Breast epithelium (tissue), 4 donors: ENCODE data around the gene OTULIN. TPM values are rescaled to one million over a fixed set of nuclear protein-coding genes. Genes with fewer than 3 reads are reported as not detected.

Experiments
- DNase-seq, 2 donors: peaks; one replicate each; pipeline ENCODE4 v3.0.0-alpha.2; 2019; ENCODE audit warnings: low spot score in 2 of 2
- H3K27ac ChIP-seq, 2 donors: fragments of 200-600 bp; sonication (generic) in 1 of 2; one replicate each; pipeline ENCODE4 v1.5.1; 2016 to 2019; ENCODE audit warnings: mild to moderate bottlenecking in 1 of 2
- H3K27me3 ChIP-seq, 2 donors: fragments of 200-600 bp; sonication (generic) in 1 of 2; one replicate each; pipeline versions ENCODE4 v1.5.1 to v1.6.0; 2017 to 2019; ENCODE audit warnings: control low read depth in 1 of 2, mild to moderate bottlenecking in 1 of 2
- H3K36me3 ChIP-seq: fragments of 200-600 bp; one replicate; pipeline ENCODE4 v1.5.1; 2019
- H3K4me1 ChIP-seq, 2 donors: fragments of 200-600 bp; sonication (generic); one replicate each; pipeline ENCODE4 v1.5.1; 2016 to 2019; ENCODE audit warnings: control low read depth in 1 of 2
- H3K4me3 ChIP-seq, 3 donors: fragments of 200-600 bp; sonication (generic); 1 replicate in 2 of 3; 2 replicates in 1 of 3; pipeline ENCODE4 v1.5.1; 2016 to 2019; ENCODE audit warnings: mild to moderate bottlenecking in 3 of 3, moderate library complexity in 2 of 3
- H3K9me3 ChIP-seq, 2 donors: fragments of 200-600 bp; sonication (generic) in 1 of 2; one replicate each; pipeline ENCODE4 v1.5.1; 2016 to 2019; ENCODE audit warnings: control low read depth in 1 of 2
- POLR2A ChIP-seq: fragments of 450-650 bp; IDR thresholded peaks from one replicate; pipeline ENCODE4 v1.6.1; 2016; ENCODE audit warnings: antibody characterized with exemption, mild to moderate bottlenecking, moderate library complexity
- POLR2AphosphoS5 ChIP-seq, 3 donors: sonication (generic); formaldehyde crosslinking; IDR thresholded peaks; one replicate each; pipeline ENCODE4 v1.6.1; 2017; ENCODE audit warnings: antibody characterized with exemption in 3 of 3
- intact Hi-C: fragments of 100-400 bp; cut with DNase I; formaldehyde crosslinking; loops from one replicate; pipeline ENCODE4 v1.15.1; 2023; ENCODE audit warnings: low total_unique reads
- total RNA-seq, 3 donors: library from RNA; depleted of rRNA; stranded (reverse); fragments of >200 nt; gene quantifications; one replicate each; pipeline ENCODE4 v1.1.0, GENCODE V29; 2016
- TF ChIP-seq, protein P1 (sequence below), 3 donors: fragments of 450-650 bp; IDR thresholded peaks; one replicate each; pipeline ENCODE4 v1.5.1; 2016 to 2017; ENCODE audit warnings: antibody characterized with exemption in 3 of 3, mild to moderate bottlenecking in 3 of 3, moderate library complexity in 3 of 3

OTULIN gene
- total RNA-seq, 3 donors from 2014 or later: 31.0 to 63.7 (median 47.2) TPM

DNA sequence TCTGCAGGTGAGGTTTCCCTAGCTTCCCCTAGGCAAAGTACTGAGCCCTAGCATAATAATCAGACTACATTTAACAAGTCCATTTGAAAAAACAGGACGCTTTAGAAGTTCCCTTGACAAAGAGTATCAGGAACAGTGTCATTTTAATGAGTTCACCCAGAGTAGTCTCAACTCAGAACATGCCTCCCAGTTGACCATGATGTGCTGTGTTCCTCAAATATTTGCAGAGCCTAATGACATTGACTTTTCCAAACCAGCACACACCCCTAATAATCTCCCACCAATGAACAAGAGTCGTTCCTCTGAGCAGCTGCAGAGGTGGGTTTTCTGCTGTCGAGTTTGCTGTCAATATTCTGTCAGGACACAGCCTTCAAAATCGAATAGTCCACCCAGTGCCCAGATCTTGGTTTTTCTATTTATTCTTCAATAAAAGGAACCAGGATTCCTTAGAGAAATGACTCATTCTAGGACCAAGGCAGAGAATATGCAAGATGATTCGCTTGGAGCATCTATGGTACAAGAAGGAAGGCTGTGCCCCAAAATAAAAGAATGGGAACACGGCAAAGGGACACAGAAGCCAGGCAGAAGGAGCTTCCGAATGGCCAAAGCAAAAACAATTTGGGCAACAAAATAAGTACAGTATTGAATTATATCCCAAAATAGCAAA, 57.6 kb downstream of the OTULIN start:
- Histone ChIP-seq H3K9me3 (no peaks in the 10 kb centered on the region), H3K27me3 (no peaks in the 10 kb centered on the region), H3K36me3 (no peaks in the 10 kb centered on the region), H3K4me1 (no peaks in the 10 kb centered on the region), H3K27ac (no peak overlapping the region), H3K4me3 (no peak overlapping the region)
- DNase-seq: no peak
- TF ChIP-seq POLR2A: no peak
- TF ChIP-seq, protein P1, sequence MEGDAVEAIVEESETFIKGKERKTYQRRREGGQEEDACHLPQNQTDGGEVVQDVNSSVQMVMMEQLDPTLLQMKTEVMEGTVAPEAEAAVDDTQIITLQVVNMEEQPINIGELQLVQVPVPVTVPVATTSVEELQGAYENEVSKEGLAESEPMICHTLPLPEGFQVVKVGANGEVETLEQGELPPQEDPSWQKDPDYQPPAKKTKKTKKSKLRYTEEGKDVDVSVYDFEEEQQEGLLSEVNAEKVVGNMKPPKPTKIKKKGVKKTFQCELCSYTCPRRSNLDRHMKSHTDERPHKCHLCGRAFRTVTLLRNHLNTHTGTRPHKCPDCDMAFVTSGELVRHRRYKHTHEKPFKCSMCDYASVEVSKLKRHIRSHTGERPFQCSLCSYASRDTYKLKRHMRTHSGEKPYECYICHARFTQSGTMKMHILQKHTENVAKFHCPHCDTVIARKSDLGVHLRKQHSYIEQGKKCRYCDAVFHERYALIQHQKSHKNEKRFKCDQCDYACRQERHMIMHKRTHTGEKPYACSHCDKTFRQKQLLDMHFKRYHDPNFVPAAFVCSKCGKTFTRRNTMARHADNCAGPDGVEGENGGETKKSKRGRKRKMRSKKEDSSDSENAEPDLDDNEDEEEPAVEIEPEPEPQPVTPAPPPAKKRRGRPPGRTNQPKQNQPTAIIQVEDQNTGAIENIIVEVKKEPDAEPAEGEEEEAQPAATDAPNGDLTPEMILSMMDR (IDR thresholded peaks at IDR 0.05): no peak
- no peak for TF ChIP-seq POLR2AphosphoS5 (IDR thresholded peaks at IDR 0.05)
- intact Hi-C loops: no loop called here

DNA sequence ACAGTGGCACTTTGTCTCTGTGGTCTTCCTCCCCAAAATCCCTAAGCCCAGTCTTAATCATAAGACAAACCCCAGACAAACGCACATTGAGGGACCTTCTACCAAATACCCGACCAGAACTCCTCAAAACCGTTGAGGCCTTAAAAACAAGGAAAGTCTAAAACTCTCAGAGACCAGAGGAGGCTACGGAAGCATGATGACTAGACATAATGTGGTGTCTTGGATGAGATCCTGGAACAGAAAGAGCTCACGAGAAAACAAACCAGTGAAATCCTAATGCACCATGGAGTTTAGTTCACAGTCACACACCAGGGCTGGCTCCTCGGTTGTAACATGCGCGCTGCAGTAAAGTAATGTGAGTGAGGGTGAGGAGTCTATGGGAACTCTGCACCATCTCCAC, 58.4 kb downstream of the OTULIN start:
- TF ChIP-seq POLR2A (no peak), POLR2AphosphoS5 (IDR thresholded peaks at IDR 0.05) (no peak)
- TF ChIP-seq, protein P1 (IDR thresholded peaks at IDR 0.05): no peak
- no peaks in the 10 kb centered on the region for H3K36me3 ChIP-seq
- intact Hi-C loops: no loop called here
- no peaks in the 10 kb centered on the region for H3K9me3 ChIP-seq
- no peak for DNase-seq
- H3K27ac ChIP-seq: no peak overlapping the region
- no peak overlapping the region for H3K4me3 ChIP-seq
- H3K4me1 ChIP-seq: no peaks in the 10 kb centered on the region
- H3K27me3 ChIP-seq: no peaks in the 10 kb centered on the region

DNA sequence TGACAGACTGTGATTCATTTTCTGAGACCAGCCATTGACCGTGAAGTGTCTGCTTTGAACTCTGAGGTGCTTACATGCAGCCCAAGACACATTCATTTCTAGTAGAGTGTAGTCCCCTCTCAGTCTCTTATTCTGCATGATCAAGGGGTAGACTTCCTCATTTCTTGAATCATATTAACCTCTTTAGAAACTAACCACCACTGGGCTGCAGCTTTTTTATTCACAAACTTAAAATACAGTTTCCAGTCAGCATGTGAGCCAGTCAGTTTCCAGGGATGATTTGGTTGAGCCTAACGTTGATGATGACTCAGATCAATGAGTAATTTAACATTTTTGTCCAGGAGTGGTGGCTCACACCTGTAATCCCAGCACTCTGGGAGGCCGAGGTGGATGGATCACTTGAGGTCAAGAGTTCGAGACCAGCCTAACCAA, 59.2 kb downstream of the OTULIN start:
- H3K4me1 ChIP-seq: no peaks in the 10 kb centered on the region
- no peaks in the 10 kb centered on the region for H3K9me3 ChIP-seq
- no peak overlapping the region for H3K27ac ChIP-seq
- intact Hi-C loops: no loop called here
- H3K27me3 ChIP-seq: no peaks in the 10 kb centered on the region
- no peaks in the 10 kb centered on the region for H3K36me3 ChIP-seq
- no peak overlapping the region for H3K4me3 ChIP-seq
- DNase-seq: no peak
- TF ChIP-seq POLR2A (no peak), POLR2AphosphoS5 (IDR thresholded peaks at IDR 0.05) (no peak)
- TF ChIP-seq, protein P1 (IDR thresholded peaks at IDR 0.05): no peak

DNA sequence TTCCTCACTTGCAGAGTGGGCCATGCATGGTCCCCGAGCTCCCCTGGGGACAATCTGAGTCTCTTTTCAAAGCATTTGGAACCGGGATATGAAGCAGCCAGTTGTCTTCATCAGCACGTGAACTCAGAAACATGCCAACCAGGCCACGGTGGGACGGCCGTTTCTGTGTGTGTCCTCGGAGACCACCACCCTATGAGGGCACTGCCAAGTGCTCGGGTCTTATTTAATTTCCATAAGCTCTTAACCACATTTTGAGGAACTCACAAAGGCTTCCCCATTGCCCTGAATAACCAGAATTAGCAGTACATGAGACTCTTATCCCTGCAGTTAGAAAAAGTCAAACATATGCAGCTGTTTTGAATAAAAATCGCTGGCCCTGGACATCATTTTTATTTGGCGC, 60.1 kb downstream of the OTULIN start:
- Histone ChIP-seq H3K36me3 (no peaks in the 10 kb centered on the region), H3K9me3 (no peaks in the 10 kb centered on the region), H3K27ac (no peak overlapping the region), H3K4me3 (no peak overlapping the region), H3K27me3 (no peaks in the 10 kb centered on the region), H3K4me1 (no peaks in the 10 kb centered on the region)
- DNase-seq: no peak
- TF ChIP-seq POLR2AphosphoS5 (IDR thresholded peaks at IDR 0.05): no peak
- TF ChIP-seq POLR2A: no peak
- TF ChIP-seq, protein P1 (IDR thresholded peaks at IDR 0.05): no peak
- intact Hi-C loops: loop anchor here (5.0 kb wide), 1 partner anchor 288 kb away; no protein-coding TSS in a partner anchor

DNA sequence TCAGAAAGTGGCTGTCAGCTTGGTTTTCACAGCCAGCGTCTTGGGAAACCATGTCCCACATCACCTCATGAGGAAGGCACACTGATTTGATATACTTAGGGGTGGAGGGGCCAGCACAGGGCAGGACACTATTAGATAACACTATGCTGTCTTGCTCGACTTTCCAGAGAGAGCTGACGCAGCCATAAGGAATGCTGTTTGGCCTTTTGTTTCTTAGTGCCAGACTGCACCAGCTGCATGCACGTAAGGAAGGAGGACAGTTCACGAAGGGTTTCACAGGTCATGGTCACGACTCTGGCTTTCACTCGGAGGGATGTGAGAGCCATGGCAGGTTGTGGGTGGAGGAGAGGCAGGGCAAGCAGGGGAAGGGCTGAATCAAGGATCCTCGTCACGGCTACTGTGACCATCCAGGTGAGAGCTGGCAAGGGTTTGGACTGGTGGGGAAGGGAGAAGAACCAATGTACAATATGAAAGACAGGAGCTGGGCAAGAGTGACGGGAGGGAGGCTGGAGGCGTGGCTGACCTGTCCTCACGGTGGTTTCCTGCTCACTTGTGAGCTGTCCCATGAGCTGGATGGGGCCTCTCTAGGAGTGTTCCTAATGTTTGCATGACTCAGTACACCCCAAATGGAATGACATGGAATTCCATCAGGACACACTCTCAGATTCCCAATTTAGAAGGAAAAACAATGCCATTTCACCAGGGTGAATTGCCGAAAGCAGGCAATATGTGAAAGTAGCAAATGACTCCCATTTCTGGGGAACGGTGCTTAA, 61.7 kb downstream of the OTULIN start:
- intact Hi-C loops: loop anchor here (5.0 kb wide), 1 partner anchor 286 kb away; no protein-coding TSS in a partner anchor
- TF ChIP-seq POLR2A: no peak
- TF ChIP-seq POLR2AphosphoS5 (IDR thresholded peaks at IDR 0.05): no peak
- TF ChIP-seq, protein P1 (IDR thresholded peaks at IDR 0.05): no peak

More for the DNA sequence above, 61.7 kb downstream of the OTULIN start:
- H3K36me3 ChIP-seq: no peaks in the 10 kb centered on the region
- no peaks in the 10 kb centered on the region for H3K9me3 ChIP-seq
- no peaks in the 10 kb centered on the region for H3K4me1 ChIP-seq
- H3K4me3 ChIP-seq: no peak overlapping the region
- DNase-seq: no peak
- no peak overlapping the region for H3K27ac ChIP-seq
- no peaks in the 10 kb centered on the region for H3K27me3 ChIP-seq
